Neural progenitor cell (in vitro differentiated cells): ENCODE results near the gene KAZN. TPM values are rescaled to one million over a fixed set of nuclear protein-coding genes. Genes with fewer than 3 reads are reported as not detected.
"Not testable (repeated sequence)": the region's sequence is repeated elsewhere in the genome, so short reads cannot be mapped to it uniquely, and the experiment has no call there.

Source experiments
- DNase-seq: peaks from one replicate; pipeline ENCODE4 v3.0.0-alpha.2; 2016; ENCODE audit warnings: low spot score
- H2AFZ ChIP-seq: fragments of 200-600 bp; sonication (generic); replicated peaks from 2 replicates; pipeline ENCODE4 v1.6.1; 2016; ENCODE audit warnings: antibody characterized with exemption
- H3F3A ChIP-seq: fragments of 200-600 bp; sonication (generic); 2 replicates; pipeline ENCODE4 v1.6.1; 2016; ENCODE audit warnings: antibody characterized with exemption, low read depth
- H3K27ac ChIP-seq: fragments of 200-600 bp; sonication (generic); 2 replicates; pipeline ENCODE4 v1.5.1; 2016; ENCODE audit warnings: mild to moderate bottlenecking
- H3K27me3 ChIP-seq: fragments of 200-600 bp; sonication (generic); 2 replicates; pipeline ENCODE4 v1.6.1; 2016; ENCODE audit warnings: mild to moderate bottlenecking, moderate library complexity
- H3K36me3 ChIP-seq: fragments of 200-600 bp; sonication (generic); 2 replicates; pipeline ENCODE4 v1.5.1; 2016
- H3K4me1 ChIP-seq: fragments of 200-600 bp; sonication (generic); 2 replicates; pipeline ENCODE4 v1.6.1; 2016; ENCODE audit warnings: mixed run types
- H3K4me2 ChIP-seq: fragments of 200-600 bp; sonication (generic); 2 replicates; pipeline ENCODE4 v1.6.1; 2016
- H3K4me3 ChIP-seq: fragments of 200-600 bp; sonication (generic); 2 replicates; pipeline ENCODE4 v1.5.1; 2016
- H3K79me2 ChIP-seq: fragments of 200-600 bp; sonication (generic); 2 replicates; pipeline ENCODE4 v1.6.1; 2016; ENCODE audit warnings: low read depth
- H3K9ac ChIP-seq: fragments of 200-600 bp; sonication (generic); 2 replicates; pipeline ENCODE4 v1.6.1; 2016
- H3K9me3 ChIP-seq: fragments of 200-600 bp; sonication (generic); 2 replicates; pipeline ENCODE4 v1.5.1; 2016; ENCODE audit warnings: low read depth
- H4K20me1 ChIP-seq: fragments of 200-600 bp; sonication (generic); 2 replicates; pipeline ENCODE4 v1.6.1; 2016; ENCODE audit warnings: low read depth
- H3K27ac Mint-ChIP-seq: 3 replicates; pipeline ENCODE4 v1.8.0; 2021; ENCODE audit warnings: mixed read lengths
- H3K27me3 Mint-ChIP-seq: 2 replicates; pipeline ENCODE4 v1.8.0; 2022; ENCODE audit warnings: low read depth, mild to moderate bottlenecking, inconsistent platforms, moderate library complexity, mixed read lengths; ENCODE audit not compliant: insufficient read depth
- H3K36me3 Mint-ChIP-seq: 3 replicates; pipeline ENCODE4 v1.8.0; 2021; ENCODE audit warnings: mixed read lengths
- H3K4me1 Mint-ChIP-seq: 3 replicates; pipeline ENCODE4 v1.8.0; 2021; ENCODE audit warnings: mixed read lengths
- H3K4me3 Mint-ChIP-seq: 3 replicates; pipeline ENCODE4 v1.8.0; 2021; ENCODE audit warnings: mild to moderate bottlenecking, moderate library complexity, mixed read lengths
- H3K9me3 Mint-ChIP-seq: 3 replicates; pipeline ENCODE4 v1.8.0; 2020; ENCODE audit warnings: mixed read lengths
- EZH2 ChIP-seq: fragments of 200-600 bp; sonication (generic); IDR thresholded peaks from 2 replicates; pipeline ENCODE4 v1.6.1; 2017; ENCODE audit warnings: antibody characterized with exemption, mild to moderate bottlenecking, moderate library complexity
- EZH2phosphoT487 ChIP-seq: fragments of 200-600 bp; sonication (generic); IDR thresholded peaks from 2 replicates; pipeline ENCODE4 v1.6.1; 2017; ENCODE audit warnings: antibody characterized with exemption
- total RNA-seq: library from RNA; depleted of rRNA; stranded (reverse); fragments of >200 nt; gene quantifications from 2 replicates; pipeline ENCODE4 v1.2.3, GENCODE V29; 2015; ENCODE audit warnings: low replicate concordance
- TF ChIP-seq, protein P1 (sequence below): fragments of 200-600 bp; sonication (generic); IDR thresholded peaks from 2 replicates; pipeline ENCODE4 v1.5.1; 2017; ENCODE audit warnings: antibody characterized with exemption, mild to moderate bottlenecking

KAZN gene
- total RNA-seq, 1 donor from 2014 or later = 6.1 TPM

GRCh38 chr1:15038232-15039016, 439.9 kb downstream of the KAZN start:
- H3K4me3 Mint-ChIP-seq = no peak overlapping the region
- H3K4me1 ChIP-seq = peaks cover 12% of the 10 kb centered on the region
- DNase-seq = peak; percentile 59
- H3K9me3 Mint-ChIP-seq = no peaks in the 10 kb centered on the region
- H3K4me2 ChIP-seq = no peak overlapping the region
- no peaks in the 10 kb centered on the region for H3K27me3 ChIP-seq
- no peaks in the 10 kb centered on the region for H3K36me3 ChIP-seq
- H3K27ac ChIP-seq = no peak overlapping the region
- H2AFZ ChIP-seq = no peak overlapping the region
- no peaks in the 10 kb centered on the region for H3K9me3 ChIP-seq
- H3K4me3 ChIP-seq = no peak overlapping the region
- peaks cover 3% of the 10 kb centered on the region for H3K27me3 Mint-ChIP-seq
- TF ChIP-seq, protein P1, sequence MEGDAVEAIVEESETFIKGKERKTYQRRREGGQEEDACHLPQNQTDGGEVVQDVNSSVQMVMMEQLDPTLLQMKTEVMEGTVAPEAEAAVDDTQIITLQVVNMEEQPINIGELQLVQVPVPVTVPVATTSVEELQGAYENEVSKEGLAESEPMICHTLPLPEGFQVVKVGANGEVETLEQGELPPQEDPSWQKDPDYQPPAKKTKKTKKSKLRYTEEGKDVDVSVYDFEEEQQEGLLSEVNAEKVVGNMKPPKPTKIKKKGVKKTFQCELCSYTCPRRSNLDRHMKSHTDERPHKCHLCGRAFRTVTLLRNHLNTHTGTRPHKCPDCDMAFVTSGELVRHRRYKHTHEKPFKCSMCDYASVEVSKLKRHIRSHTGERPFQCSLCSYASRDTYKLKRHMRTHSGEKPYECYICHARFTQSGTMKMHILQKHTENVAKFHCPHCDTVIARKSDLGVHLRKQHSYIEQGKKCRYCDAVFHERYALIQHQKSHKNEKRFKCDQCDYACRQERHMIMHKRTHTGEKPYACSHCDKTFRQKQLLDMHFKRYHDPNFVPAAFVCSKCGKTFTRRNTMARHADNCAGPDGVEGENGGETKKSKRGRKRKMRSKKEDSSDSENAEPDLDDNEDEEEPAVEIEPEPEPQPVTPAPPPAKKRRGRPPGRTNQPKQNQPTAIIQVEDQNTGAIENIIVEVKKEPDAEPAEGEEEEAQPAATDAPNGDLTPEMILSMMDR = peak; percentile 61
- TF ChIP-seq EZH2 = no peak
- peaks cover 2% of the 10 kb centered on the region for H3K36me3 Mint-ChIP-seq
- H3K4me1 Mint-ChIP-seq = peaks cover 23% of the 10 kb centered on the region
- H3K9ac ChIP-seq = no peak overlapping the region
- no peaks in the 10 kb centered on the region for H3K79me2 ChIP-seq
- H4K20me1 ChIP-seq = peaks cover 15% of the 10 kb centered on the region
- peaks cover 15% of the 10 kb centered on the region for H3F3A ChIP-seq
- no peak overlapping the region for H3K27ac Mint-ChIP-seq

GRCh38 chr1:15039017-15039648, 440.6 kb downstream of the KAZN start:
- Mint-ChIP-seq H3K4me1 (peaks cover 19% of the 10 kb centered on the region), H3K4me3 (no peak overlapping the region), H3K9me3 (no peaks in the 10 kb centered on the region), H3K27ac (no peak overlapping the region), H3K27me3 (peaks cover 3% of the 10 kb centered on the region), H3K36me3 (peaks cover 2% of the 10 kb centered on the region)
- no peaks in the 10 kb centered on the region for H3K79me2 ChIP-seq
- H3K27me3 ChIP-seq = no peaks in the 10 kb centered on the region
- peaks cover 15% of the 10 kb centered on the region for H4K20me1 ChIP-seq
- no peak overlapping the region for H2AFZ ChIP-seq
- H3K27ac ChIP-seq = no peak overlapping the region
- H3K4me1 ChIP-seq = peaks cover 12% of the 10 kb centered on the region
- no peaks in the 10 kb centered on the region for H3K9me3 ChIP-seq
- no peak for DNase-seq
- H3K36me3 ChIP-seq = no peaks in the 10 kb centered on the region
- no peak overlapping the region for H3K4me3 ChIP-seq
- TF ChIP-seq, protein P1 = no peak
- TF ChIP-seq EZH2phosphoT487 = no peak
- no peak for TF ChIP-seq EZH2
- peaks cover 15% of the 10 kb centered on the region for H3F3A ChIP-seq
- H3K9ac ChIP-seq = no peak overlapping the region
- H3K4me2 ChIP-seq = no peak overlapping the region

DNA sequence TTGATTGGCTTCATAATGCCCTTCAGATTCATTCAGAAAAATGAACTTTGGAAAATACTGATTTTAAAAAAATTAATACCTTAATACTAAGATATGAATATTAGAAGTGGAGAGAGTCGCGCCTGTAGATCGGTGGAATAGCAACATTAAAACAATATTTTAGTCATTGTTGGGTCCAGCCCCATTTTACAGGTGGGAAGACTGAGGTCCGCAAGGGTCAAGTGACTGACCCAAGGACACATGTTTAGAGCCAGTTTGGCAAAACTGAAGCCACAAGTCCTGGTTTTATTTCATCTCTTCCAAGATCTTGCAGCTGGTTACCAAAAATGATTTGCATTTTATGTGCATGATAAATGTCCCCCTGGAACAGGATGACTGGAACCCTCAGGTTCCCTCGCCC, 441.4 kb downstream of the KAZN start:
- H3K4me3 ChIP-seq = no peak overlapping the region
- no peaks in the 10 kb centered on the region for H3K9me3 Mint-ChIP-seq

GRCh38 chr1:15040685-15041084, 442.2 kb downstream of the KAZN start:
- H3K36me3 ChIP-seq, H3K79me2 ChIP-seq, H3K9ac ChIP-seq, H3K27ac Mint-ChIP-seq, H3K4me2 ChIP-seq, H2AFZ ChIP-seq, H3K4me3 ChIP-seq, H3K9me3 ChIP-seq, H3K27me3 Mint-ChIP-seq, H3K27ac ChIP-seq, H3K4me3 Mint-ChIP-seq, H3K36me3 Mint-ChIP-seq, H3K9me3 Mint-ChIP-seq, DNase-seq, H3K27me3 ChIP-seq: not testable (repeated sequence)
- H4K20me1 ChIP-seq = peaks cover 15% of the 10 kb centered on the region
- peaks cover 18% of the 10 kb centered on the region for H3K4me1 Mint-ChIP-seq
- H3K4me1 ChIP-seq = peaks cover 12% of the 10 kb centered on the region
- H3F3A ChIP-seq = peaks cover 15% of the 10 kb centered on the region

More for the DNA sequence above, 441.4 kb downstream of the KAZN start:
- Histone ChIP-seq H3K4me1 (peaks cover 12% of the 10 kb centered on the region), H3K79me2 (no peaks in the 10 kb centered on the region), H3K27me3 (no peaks in the 10 kb centered on the region), H4K20me1 (peaks cover 15% of the 10 kb centered on the region), H2AFZ (no peak overlapping the region), H3K9me3 (no peaks in the 10 kb centered on the region), H3F3A (peaks cover 15% of the 10 kb centered on the region), H3K9ac (no peak overlapping the region), H3K27ac (no peak overlapping the region), H3K36me3 (no peaks in the 10 kb centered on the region), H3K4me2 (no peak overlapping the region)
- no peak overlapping the region for H3K4me3 Mint-ChIP-seq
- no peak for TF ChIP-seq EZH2phosphoT487
- no peak overlapping the region for H3K27ac Mint-ChIP-seq
- H3K4me1 Mint-ChIP-seq = peaks cover 18% of the 10 kb centered on the region
- DNase-seq = no peak
- peaks cover 2% of the 10 kb centered on the region for H3K36me3 Mint-ChIP-seq
- peaks cover 3% of the 10 kb centered on the region for H3K27me3 Mint-ChIP-seq
